Measurements from ENCODE around the gene GRAP2. TPM values are rescaled to one million over a fixed set of nuclear protein-coding genes. Genes with fewer than 3 reads are reported as not detected.

GRAP2 gene
- total RNA-seq, 1 experiment from 2014 or later = 0.54 TPM

GRCh38 chr22:39984006-39984405 is 83.1 kb downstream of the GRAP2 start:
- in situ Hi-C loops (cut with HindIII; ENCODE audit: low pct_unique_long_range_greater_than_20kb, low sequenced_read_pairs) (no loop called here), intact Hi-C loops (cut with micrococcal nuclease; ENCODE audit: unreplicated experiment) (no loop called here)
- Histone ChIP-seq H3K4me3 (ENCODE audit: low read depth in 2 of 2, low read length in 2 of 2) (no peak overlapping the region), H3K9me3 (ENCODE audit: control insufficient read depth, insufficient read depth, low read depth, low read length) (no peaks in the 10 kb centered on the region), H3K27ac (ENCODE audit: low read length) (no peak overlapping the region), H3K36me3 (ENCODE audit: control insufficient read depth, insufficient read depth, low read length) (no peaks in the 10 kb centered on the region), H3K27me3 (ENCODE audit: control insufficient read depth, insufficient read depth, low read length) (no peaks in the 10 kb centered on the region; the same call in 1 of the 2 replicates), H3K4me1 (ENCODE audit: control insufficient read depth, insufficient read depth, low read length) (no peaks in the 10 kb centered on the region)
- ATAC-seq (no peak), DNase-seq (ENCODE audit: low read depth, low spot score) (no peak)
- BruUV-seq (replicated peaks) = no TSS peak
- TF ChIP-seq CTCF (IDR thresholded peaks at IDR 0.05) (no peak), REST (IDR thresholded peaks at IDR 0.05; ENCODE audit: insufficient read depth in 1 of 2, low read depth in 2 of 2, low read length in 1 of 2) (no peak), POLR2AphosphoS5 (IDR thresholded peaks at IDR 0.05; ENCODE audit: low read depth, low read length) (no peak), TCF7L2 (IDR thresholded peaks at IDR 0.05; ENCODE audit: low read depth, low read length) (no peak), SIN3A (IDR thresholded peaks at IDR 0.05; ENCODE audit: borderline replicate concordance, insufficient read depth, low read depth, low read length) (no peak)
- POLR2A ChIA-PET = no interaction called here
- CTCF ChIA-PET = interaction anchor here (0.6 kb wide), 1 partner anchor 374 kb away, joined by 3 read pairs; no protein-coding TSS in a partner anchor

- BruUV-seq (replicated peaks) = no TSS peak
- no peak overlapping the region for H3K4me3 ChIP-seq (ENCODE audit: low read depth in 2 of 2, low read length in 2 of 2)
- in situ Hi-C loops (cut with HindIII; ENCODE audit: low pct_unique_long_range_greater_than_20kb, low sequenced_read_pairs) (no loop called here), intact Hi-C loops (cut with micrococcal nuclease; ENCODE audit: unreplicated experiment) (no loop called here)
- no peaks in the 10 kb centered on the region for H3K36me3 ChIP-seq (ENCODE audit: control insufficient read depth, insufficient read depth, low read length)
- TF ChIP-seq SIN3A (IDR thresholded peaks at IDR 0.05; ENCODE audit: borderline replicate concordance, insufficient read depth, low read depth, low read length) (no peak), TCF7L2 (IDR thresholded peaks at IDR 0.05; ENCODE audit: low read depth, low read length) (no peak), CTCF (IDR thresholded peaks at IDR 0.05) (no peak), POLR2AphosphoS5 (IDR thresholded peaks at IDR 0.05; ENCODE audit: low read depth, low read length) (no peak), REST (IDR thresholded peaks at IDR 0.05; ENCODE audit: insufficient read depth in 1 of 2, low read depth in 2 of 2, low read length in 1 of 2) (no peak)
- ATAC-seq (no peak), DNase-seq (ENCODE audit: low read depth, low spot score) (no peak)
- no peaks in the 10 kb centered on the region for H3K9me3 ChIP-seq (ENCODE audit: control insufficient read depth, insufficient read depth, low read depth, low read length)
- no peak overlapping the region for H3K27ac ChIP-seq (ENCODE audit: low read length)
- ChIA-PET POLR2A (no interaction called here), CTCF (no interaction called here)
- H3K4me1 ChIP-seq (ENCODE audit: control insufficient read depth, insufficient read depth, low read length) = no peaks in the 10 kb centered on the region
- H3K27me3 ChIP-seq (ENCODE audit: control insufficient read depth, insufficient read depth, low read length) = no peaks in the 10 kb centered on the region; the same call in 1 of the 2 replicates
Measured at GRCh38 chr22:39984746-39985145, 83.9 kb downstream of the GRAP2 start.

Measured in Panc1 (cell line).